Measurements from ENCODE around the gene PRKCB.
"Not testable (repeated sequence)": the region's sequence is repeated elsewhere in the genome, so short reads cannot be mapped to it uniquely, and the experiment has no call there.

Gene PRKCB

GRCh38 chr16:23922406-23922805 is 86.6 kb downstream of the PRKCB start:
- Histone ChIP-seq H3K27ac (ENCODE audit: low read depth, low read length) (no peak overlapping the region), H3K9ac (ENCODE audit: low read length) (no peak overlapping the region), H3K4me1 (ENCODE audit: control insufficient read depth, insufficient read depth, low read length) (no peaks in the 10 kb centered on the region), H3K36me3 (ENCODE audit: control insufficient read depth, insufficient read depth, low read length) (no peaks in the 10 kb centered on the region), H3K4me3 (ENCODE audit: low read length) (no peak overlapping the region), H3K27me3 (ENCODE audit: control insufficient read depth, insufficient read depth, low read length) (no peaks in the 10 kb centered on the region)

GRCh38 chr16:23924128-23924527 is 88.3 kb downstream of the PRKCB start:
- H3K4me1 ChIP-seq (ENCODE audit: control insufficient read depth, insufficient read depth, low read length), result no peaks in the 10 kb centered on the region
- H3K27me3 ChIP-seq (ENCODE audit: control insufficient read depth, insufficient read depth, low read length), result no peaks in the 10 kb centered on the region
- H3K36me3 ChIP-seq (ENCODE audit: control insufficient read depth, insufficient read depth, low read length), result no peaks in the 10 kb centered on the region
- H3K4me3 ChIP-seq (ENCODE audit: low read length), result no peak overlapping the region
- no peak overlapping the region for H3K27ac ChIP-seq (ENCODE audit: low read depth, low read length)
- H3K9ac ChIP-seq (ENCODE audit: low read length), result no peak overlapping the region

GRCh38 chr16:23927796-23928195 is 92.0 kb downstream of the PRKCB start:
- H3K4me1 ChIP-seq (ENCODE audit: control insufficient read depth, insufficient read depth, low read length), result no peaks in the 10 kb centered on the region
- H3K27me3 ChIP-seq (ENCODE audit: control insufficient read depth, insufficient read depth, low read length), result no peaks in the 10 kb centered on the region
- no peak overlapping the region for H3K4me3 ChIP-seq (ENCODE audit: low read length)
- no peaks in the 10 kb centered on the region for H3K36me3 ChIP-seq (ENCODE audit: control insufficient read depth, insufficient read depth, low read length)
- no peak overlapping the region for H3K9ac ChIP-seq (ENCODE audit: low read length)
- H3K27ac ChIP-seq (ENCODE audit: low read depth, low read length), result no peak overlapping the region

GRCh38 chr16:23929237-23929636 is 93.5 kb downstream of the PRKCB start:
- H3K4me1 ChIP-seq (ENCODE audit: control insufficient read depth, insufficient read depth, low read length), result no peaks in the 10 kb centered on the region
- H3K27me3 ChIP-seq (ENCODE audit: control insufficient read depth, insufficient read depth, low read length), result no peaks in the 10 kb centered on the region
- H3K27ac ChIP-seq (ENCODE audit: low read depth, low read length), result no peak overlapping the region
- no peaks in the 10 kb centered on the region for H3K36me3 ChIP-seq (ENCODE audit: control insufficient read depth, insufficient read depth, low read length)
- no peak overlapping the region for H3K4me3 ChIP-seq (ENCODE audit: low read length)
- no peak overlapping the region for H3K9ac ChIP-seq (ENCODE audit: low read length)

- Histone ChIP-seq H3K4me3 (ENCODE audit: low read length) (no peak overlapping the region), H3K27ac (ENCODE audit: low read depth, low read length) (no peak overlapping the region), H3K9ac (ENCODE audit: low read length) (no peak overlapping the region), H3K4me1 (ENCODE audit: control insufficient read depth, insufficient read depth, low read length) (no peaks in the 10 kb centered on the region), H3K27me3 (ENCODE audit: control insufficient read depth, insufficient read depth, low read length) (no peaks in the 10 kb centered on the region), H3K36me3 (ENCODE audit: control insufficient read depth, insufficient read depth, low read length) (no peaks in the 10 kb centered on the region)
These were observed 94.1 kb downstream of the PRKCB start for GRCh38 chr16:23929856-23930255.

- Histone ChIP-seq H3K4me1 (ENCODE audit: control insufficient read depth, insufficient read depth, low read length) (no peaks in the 10 kb centered on the region), H3K9ac (ENCODE audit: low read length) (no peak overlapping the region), H3K27me3 (ENCODE audit: control insufficient read depth, insufficient read depth, low read length) (no peaks in the 10 kb centered on the region), H3K36me3 (ENCODE audit: control insufficient read depth, insufficient read depth, low read length) (no peaks in the 10 kb centered on the region), H3K4me3 (ENCODE audit: low read length) (no peak overlapping the region), H3K27ac (ENCODE audit: low read depth, low read length) (no peak overlapping the region)
These were observed 95.0 kb downstream of the PRKCB start for GRCh38 chr16:23930791-23931190.

GRCh38 chr16:23931199-23931598 is 95.4 kb downstream of the PRKCB start:
- Histone ChIP-seq H3K9ac (ENCODE audit: low read length) (no peak overlapping the region), H3K36me3 (ENCODE audit: control insufficient read depth, insufficient read depth, low read length) (no peaks in the 10 kb centered on the region), H3K4me3 (ENCODE audit: low read length) (no peak overlapping the region), H3K27me3 (ENCODE audit: control insufficient read depth, insufficient read depth, low read length) (no peaks in the 10 kb centered on the region), H3K27ac (ENCODE audit: low read depth, low read length) (no peak overlapping the region), H3K4me1 (ENCODE audit: control insufficient read depth, insufficient read depth, low read length) (no peaks in the 10 kb centered on the region)

GRCh38 chr16:23933650-23934049 is 97.9 kb downstream of the PRKCB start:
- not testable (repeated sequence) for H3K4me3 ChIP-seq (ENCODE audit: low read length); H3K4me1 ChIP-seq (ENCODE audit: control insufficient read depth, insufficient read depth, low read length); H3K9ac ChIP-seq (ENCODE audit: low read length); H3K27ac ChIP-seq (ENCODE audit: low read depth, low read length); H3K36me3 ChIP-seq (ENCODE audit: control insufficient read depth, insufficient read depth, low read length); H3K27me3 ChIP-seq (ENCODE audit: control insufficient read depth, insufficient read depth, low read length)

GRCh38 chr16:23934610-23935236 is 98.9 kb downstream of the PRKCB start:
- no peak overlapping the region for H3K9ac ChIP-seq (ENCODE audit: low read length)
- no peaks in the 10 kb centered on the region for H3K4me1 ChIP-seq (ENCODE audit: control insufficient read depth, insufficient read depth, low read length)
- no peak overlapping the region for H3K27ac ChIP-seq (ENCODE audit: low read depth, low read length)
- H3K27me3 ChIP-seq (ENCODE audit: control insufficient read depth, insufficient read depth, low read length), result no peaks in the 10 kb centered on the region
- no peak overlapping the region for H3K4me3 ChIP-seq (ENCODE audit: low read length)
- H3K36me3 ChIP-seq (ENCODE audit: control insufficient read depth, insufficient read depth, low read length), result no peaks in the 10 kb centered on the region

GRCh38 chr16:23940111-23940510 is 104.3 kb downstream of the PRKCB start:
- H3K4me1 ChIP-seq (ENCODE audit: control insufficient read depth, insufficient read depth, low read length), result peaks cover 8% of the 10 kb centered on the region
- H3K27ac ChIP-seq (ENCODE audit: low read depth, low read length), result no peak overlapping the region
- H3K27me3 ChIP-seq (ENCODE audit: control insufficient read depth, insufficient read depth, low read length), result no peaks in the 10 kb centered on the region
- no peak overlapping the region for H3K9ac ChIP-seq (ENCODE audit: low read length)
- no peaks in the 10 kb centered on the region for H3K36me3 ChIP-seq (ENCODE audit: control insufficient read depth, insufficient read depth, low read length)
- H3K4me3 ChIP-seq (ENCODE audit: low read length), result no peak overlapping the region

GRCh38 chr16:23941025-23941424 is 105.2 kb downstream of the PRKCB start:
- Histone ChIP-seq H3K4me1 (ENCODE audit: control insufficient read depth, insufficient read depth, low read length) (peaks cover 8% of the 10 kb centered on the region), H3K27ac (ENCODE audit: low read depth, low read length) (no peak overlapping the region), H3K36me3 (ENCODE audit: control insufficient read depth, insufficient read depth, low read length) (no peaks in the 10 kb centered on the region), H3K4me3 (ENCODE audit: low read length) (no peak overlapping the region), H3K27me3 (ENCODE audit: control insufficient read depth, insufficient read depth, low read length) (no peaks in the 10 kb centered on the region), H3K9ac (ENCODE audit: low read length) (no peak overlapping the region)

- Histone ChIP-seq H3K4me3 (ENCODE audit: low read length) (no peak overlapping the region), H3K4me1 (ENCODE audit: control insufficient read depth, insufficient read depth, low read length) (peaks cover 8% of the 10 kb centered on the region), H3K27ac (ENCODE audit: low read depth, low read length) (no peak overlapping the region), H3K9ac (ENCODE audit: low read length) (no peak overlapping the region), H3K36me3 (ENCODE audit: control insufficient read depth, insufficient read depth, low read length) (no peaks in the 10 kb centered on the region), H3K27me3 (ENCODE audit: control insufficient read depth, insufficient read depth, low read length) (no peaks in the 10 kb centered on the region)
These were observed 106.3 kb downstream of the PRKCB start for GRCh38 chr16:23941963-23942564.

- Histone ChIP-seq H3K4me3 (ENCODE audit: low read length) (no peak overlapping the region), H3K27ac (ENCODE audit: low read depth, low read length) (no peak overlapping the region), H3K4me1 (ENCODE audit: control insufficient read depth, insufficient read depth, low read length) (peaks cover 8% of the 10 kb centered on the region)
These were observed 107.8 kb downstream of the PRKCB start for GRCh38 chr16:23943604-23944003.

More at GRCh38 chr16:23943604-23944003, 107.8 kb downstream of the PRKCB start:
- H3K9ac ChIP-seq (ENCODE audit: low read length), result no peak overlapping the region
- no peaks in the 10 kb centered on the region for H3K36me3 ChIP-seq (ENCODE audit: control insufficient read depth, insufficient read depth, low read length)
- no peaks in the 10 kb centered on the region for H3K27me3 ChIP-seq (ENCODE audit: control insufficient read depth, insufficient read depth, low read length)

All from rectal smooth muscle tissue (tissue), 1 donor.